Measurements from ENCODE around the gene PHACTR1. TPM values are rescaled to one million over a fixed set of nuclear protein-coding genes. Genes with fewer than 3 reads are reported as not detected.
A peak's percentile ranks its signal among the peaks of the same experiment; 100 is the strongest.

PHACTR1 gene
- total RNA-seq, 1 experiment from 2014 or later: 2.6 TPM

GRCh38 chr6:13012296-13012695 lies 295.7 kb downstream of the PHACTR1 start:
- ChIA-PET POLR2A (ENCODE audit: low non-redundant PET) (no interaction called here), CTCF (no interaction called here)
- peaks cover 62% of the 10 kb centered on the region for H3K27me3 ChIP-seq (replicated peaks; ENCODE audit: insufficient read depth, low read depth, low read length, poor library complexity)

GRCh38 chr6:13012977-13013680 lies 296.6 kb downstream of the PHACTR1 start:
- Histone ChIP-seq H3K36me3 (ENCODE audit: insufficient read depth, low read length, poor library complexity, severe bottlenecking) (no peaks in the 10 kb centered on the region), H3K27me3 (replicated peaks; ENCODE audit: insufficient read depth, low read depth, low read length, poor library complexity) (peaks cover 62% of the 10 kb centered on the region), H3K9me3 (ENCODE audit: low read depth, low read length, poor library complexity, severe bottlenecking) (no peaks in the 10 kb centered on the region), H3K4me1 (ENCODE audit: insufficient read depth, low read length, poor library complexity, severe bottlenecking) (peaks cover 6% of the 10 kb centered on the region), H3K4me3 (ENCODE audit: low read depth, low read length, poor library complexity, severe bottlenecking) (peak overlapping the region; percentile 36), H3K27ac (ENCODE audit: low read depth, low read length, poor library complexity, severe bottlenecking) (no peak overlapping the region)
- intact Hi-C loops (cut with micrococcal nuclease; ENCODE audit: unreplicated experiment): no loop called here
- ChIA-PET POLR2A (ENCODE audit: low non-redundant PET) (no interaction called here), CTCF (no interaction called here)
- BruUV-seq (replicated peaks): no TSS peak
- peak; percentile 9 for DNase-seq (ENCODE audit: low spot score)
- TF ChIP-seq EZH2 (IDR thresholded peaks at IDR 0.05; ENCODE audit: borderline replicate concordance, low read depth, low read length, poor library complexity, severe bottlenecking) (peak; percentile 56), CTCF (conservative IDR thresholded peaks at IDR 0.05; ENCODE audit: low read depth, low read length) (no peak)

More at GRCh38 chr6:13012296-13012695, 295.7 kb downstream of the PHACTR1 start:
- TF ChIP-seq EZH2 (IDR thresholded peaks at IDR 0.05; ENCODE audit: borderline replicate concordance, low read depth, low read length, poor library complexity, severe bottlenecking) (no peak), CTCF (conservative IDR thresholded peaks at IDR 0.05; ENCODE audit: low read depth, low read length) (no peak)
- no peak for DNase-seq (ENCODE audit: low spot score)
- intact Hi-C loops (cut with micrococcal nuclease; ENCODE audit: unreplicated experiment): no loop called here
- Histone ChIP-seq H3K27ac (ENCODE audit: low read depth, low read length, poor library complexity, severe bottlenecking) (no peak overlapping the region), H3K4me1 (ENCODE audit: insufficient read depth, low read length, poor library complexity, severe bottlenecking) (peaks cover 6% of the 10 kb centered on the region), H3K4me3 (ENCODE audit: low read depth, low read length, poor library complexity, severe bottlenecking) (no peak overlapping the region), H3K36me3 (ENCODE audit: insufficient read depth, low read length, poor library complexity, severe bottlenecking) (no peaks in the 10 kb centered on the region), H3K9me3 (ENCODE audit: low read depth, low read length, poor library complexity, severe bottlenecking) (no peaks in the 10 kb centered on the region)
- no TSS peak for BruUV-seq (replicated peaks)

- POLR2A ChIA-PET (ENCODE audit: low non-redundant PET): interaction anchor here (0.5 kb wide), 1 partner anchor 1115 kb away, joined by 3 read pairs; no protein-coding TSS in a partner anchor
- no peak for TF ChIP-seq CTCF (conservative IDR thresholded peaks at IDR 0.05; ENCODE audit: low read depth, low read length)
- peak; percentile 86 for TF ChIP-seq EZH2 (IDR thresholded peaks at IDR 0.05; ENCODE audit: borderline replicate concordance, low read depth, low read length, poor library complexity, severe bottlenecking)
- Histone ChIP-seq H3K27ac (ENCODE audit: low read depth, low read length, poor library complexity, severe bottlenecking) (no peak overlapping the region), H3K4me3 (ENCODE audit: low read depth, low read length, poor library complexity, severe bottlenecking) (peak overlapping the region; percentile 36), H3K4me1 (ENCODE audit: insufficient read depth, low read length, poor library complexity, severe bottlenecking) (peaks cover 6% of the 10 kb centered on the region), H3K9me3 (ENCODE audit: low read depth, low read length, poor library complexity, severe bottlenecking) (no peaks in the 10 kb centered on the region), H3K27me3 (replicated peaks; ENCODE audit: insufficient read depth, low read depth, low read length, poor library complexity) (peaks cover 62% of the 10 kb centered on the region), H3K36me3 (ENCODE audit: insufficient read depth, low read length, poor library complexity, severe bottlenecking) (no peaks in the 10 kb centered on the region)
- BruUV-seq (replicated peaks): no TSS peak
- CTCF ChIA-PET: no interaction called here
- intact Hi-C loops (cut with micrococcal nuclease; ENCODE audit: unreplicated experiment): no loop called here
- peak; percentile 19 for DNase-seq (ENCODE audit: low spot score)
These were observed 297.3 kb downstream of the PHACTR1 start for GRCh38 chr6:13013681-13014503.
